ENCODE data around the gene OR2AK2. TPM values are rescaled to one million over a fixed set of nuclear protein-coding genes. Genes with fewer than 3 reads are reported as not detected.

The OR2AK2 gene
- total and polyA plus RNA-seq, 9 of the 15 experiments (the other 6 are each of a cell fraction or from before 2014, with no cell fraction given), result 0.10 TPM; not detected in 8

GRCh38 chr1:247998811-247999210 lies 33.8 kb downstream of the OR2AK2 start (continued):
- TF ChIP-seq ZNF609 (CRISPR knock-in tag; IDR thresholded peaks at IDR 0.05; ENCODE audit: borderline replicate concordance) (no peak), MCM3 (IDR thresholded peaks at IDR 0.05) (no peak), PHF21A (IDR thresholded peaks at IDR 0.05; ENCODE audit: borderline replicate concordance, low read depth) (no peak), ARID2 (IDR thresholded peaks at IDR 0.05) (no peak)

- Histone ChIP-seq H4K20me1 (replicated peaks; ENCODE audit: control insufficient read depth, insufficient read depth, low read length) (no peaks in the 10 kb centered on the region), H3K4me1 (replicated peaks in 1 of 2; ENCODE audit: control insufficient read depth in 2 of 2, insufficient read depth in 2 of 2, low read length in 2 of 2) (no peaks in the 10 kb centered on the region), H3K36me3 (ENCODE audit: control insufficient read depth, insufficient read depth, low read length) (no peaks in the 10 kb centered on the region), H3K4me2 (ENCODE audit: insufficient read depth, low read length) (no peak overlapping the region), H3K9me3 (replicated peaks; ENCODE audit: control insufficient read depth, insufficient read depth, low read depth, low read length) (no peaks in the 10 kb centered on the region; the same call in 1 of the 2 replicates), H2AFZ (ENCODE audit: low read depth, low read length) (no peak overlapping the region), H3K9me1 (ENCODE audit: control insufficient read depth, insufficient read depth, low read length) (no peaks in the 10 kb centered on the region), H3K9ac (ENCODE audit: insufficient read depth in 1 of 2, low read depth in 2 of 2, low read length in 2 of 2) (no peak overlapping the region), H3K27me3 (ENCODE audit: control insufficient read depth in 2 of 2, insufficient read depth in 2 of 2, low read length in 2 of 2) (no peaks in the 10 kb centered on the region), H3K27ac (ENCODE audit: extremely low read depth, low read depth, low read length) (no peak overlapping the region), H3K79me2 (ENCODE audit: control insufficient read depth, insufficient read depth, low read length) (no peaks in the 10 kb centered on the region), H3K4me3 (no peak overlapping the region)
- 0% methylated on average over 1 of the region's 1 CpG for WGBS (ENCODE audit: insufficient coverage, low coverage, missing lambda C conversion rate)
- BruUV-seq (replicated peaks), result no TSS peak
- CTCF ChIA-PET (ENCODE audit: low intra/inter-chr PET ratio), result no interaction called here
- intact Hi-C loops (cut with micrococcal nuclease) (no loop called here), in situ Hi-C loops (cut with MboI) (no loop called here)
- FAIRE-seq (no peak), ATAC-seq (no peak), DNase-seq (ENCODE audit: extremely low read depth in 1 of 4, low spot score in 3 of 4) (no peak)
- POLR2A ChIA-PET, result no interaction called here
- TF ChIP-seq HMBOX1 (IDR thresholded peaks at IDR 0.05) (no peak), ZBTB26 (CRISPR knock-in tag; IDR thresholded peaks at IDR 0.05) (no peak), ZNF696 (CRISPR knock-in tag; conservative IDR thresholded peaks at IDR 0.05) (no peak), MED1 (CRISPR knock-in tag; IDR thresholded peaks at IDR 0.05; ENCODE audit: borderline replicate concordance) (no peak), ZNF282 (CRISPR knock-in tag; IDR thresholded peaks at IDR 0.05) (no peak), KLF16 (IDR thresholded peaks at IDR 0.05) (no peak), PKNOX1 (IDR thresholded peaks at IDR 0.05) (no peak), C11orf30 (IDR thresholded peaks at IDR 0.05; ENCODE audit: low read depth) (no peak), NONO (IDR thresholded peaks at IDR 0.05; ENCODE audit: low read depth in 2 of 2, low read length in 1 of 2) (no peak), MIER1 (IDR thresholded peaks at IDR 0.05; ENCODE audit: low read depth) (no peak), ADNP (tag; IDR thresholded peaks at IDR 0.05) (no peak)
Measured at GRCh38 chr1:248000169-248000568, 35.1 kb downstream of the OR2AK2 start.

Measured in K562 (cell line).